AG08396 (cell line): ENCODE data around the gene PPFIA1.
"Not testable (repeated sequence)": the region's sequence is repeated elsewhere in the genome, so short reads cannot be mapped to it uniquely, and the experiment has no call there.

Experiments
- DNase-seq: peaks from one replicate; pipeline ENCODE4 v3.0.0; 2012; ENCODE audit warnings: low spot score, mixed read lengths

The PPFIA1 gene

DNA sequence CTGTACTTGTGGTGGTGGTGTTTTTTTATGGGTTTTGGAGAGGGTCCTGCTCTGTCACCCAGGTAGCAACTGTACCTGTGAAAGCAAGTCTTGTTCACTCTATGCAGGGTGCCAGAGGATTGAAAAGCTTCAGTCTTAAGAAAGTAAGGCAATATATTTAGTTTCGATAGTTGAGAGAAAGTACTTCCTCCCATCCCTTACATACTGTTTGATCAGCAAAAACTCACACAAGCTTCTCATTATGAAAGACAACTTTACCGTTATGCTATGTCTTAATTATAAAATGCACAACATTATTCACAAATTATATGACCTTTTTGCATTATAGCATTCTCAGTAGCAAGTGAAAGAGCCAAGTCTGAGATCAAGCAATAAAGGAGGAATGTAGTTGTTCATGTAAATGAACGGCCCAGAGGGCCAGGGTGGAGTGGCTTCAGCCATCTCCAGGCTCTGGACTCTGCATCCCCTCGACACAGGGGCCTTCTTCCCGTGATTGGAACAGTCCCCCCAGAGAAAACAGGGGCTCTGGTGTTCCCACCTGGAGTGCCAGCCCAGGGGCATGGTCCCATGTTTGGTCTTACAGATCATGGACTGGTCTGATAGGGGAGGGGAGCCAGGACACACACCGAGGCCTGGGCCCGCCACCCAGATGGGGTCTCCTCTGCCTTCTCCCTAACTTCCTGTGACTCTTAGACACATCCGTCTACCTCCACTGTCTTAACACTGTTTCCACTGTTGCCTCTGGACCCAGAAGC lies 89.1 kb downstream of the PPFIA1 start:
- no peak for DNase-seq

DNA sequence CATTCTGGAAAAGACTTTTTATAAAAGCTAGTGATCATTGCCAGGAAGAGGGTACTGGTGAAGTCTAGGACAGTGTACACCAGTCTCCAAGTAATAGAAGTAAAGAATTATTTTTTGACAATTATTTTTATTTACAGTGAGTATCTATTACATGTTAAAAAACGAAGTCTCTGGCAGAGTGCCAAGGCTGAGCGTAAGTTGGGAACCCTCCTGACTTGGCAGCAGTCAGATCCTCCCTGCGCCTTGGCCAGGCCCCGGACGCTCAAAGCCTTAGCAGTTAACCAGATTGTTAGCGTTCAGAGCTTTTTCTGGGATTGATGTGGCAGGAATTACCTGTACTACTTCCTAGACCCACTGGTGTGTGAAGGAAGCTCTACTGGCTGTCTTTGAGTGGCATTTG lies 89.7 kb downstream of the PPFIA1 start:
- DNase-seq, result no peak

- DNase-seq, result no peak
Observed at GRCh38 chr11:70364178-70364577, 93.7 kb downstream of the PPFIA1 start.

- DNase-seq, result no peak
Observed at GRCh38 chr11:70364745-70365543, 94.5 kb downstream of the PPFIA1 start.

GRCh38 chr11:70365544-70365927 lies 95.0 kb downstream of the PPFIA1 start:
- no peak for DNase-seq

GRCh38 chr11:70367071-70367470 lies 96.6 kb downstream of the PPFIA1 start:
- DNase-seq, result peak; percentile 30

DNA sequence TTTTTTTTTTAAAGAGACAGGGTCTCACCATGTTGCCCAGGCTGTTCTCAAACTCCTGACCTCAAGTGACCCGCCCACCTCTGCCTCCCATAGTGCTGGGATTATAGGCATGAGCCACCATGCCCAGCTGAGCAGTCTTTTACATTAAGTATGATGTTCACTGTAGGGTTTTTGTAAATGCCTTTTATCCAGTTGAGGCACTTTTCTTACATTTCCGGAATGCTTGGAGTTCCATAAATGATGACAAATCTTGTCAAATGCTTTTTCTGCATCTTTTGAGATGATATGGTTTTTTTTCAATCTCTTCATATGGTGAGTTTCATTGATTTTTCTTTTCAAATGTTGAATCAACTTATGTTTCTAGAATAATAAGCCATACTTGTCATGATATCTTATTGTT lies 98.5 kb downstream of the PPFIA1 start:
- no peak for DNase-seq

GRCh38 chr11:70371241-70371640 lies 100.8 kb downstream of the PPFIA1 start:
- no peak for DNase-seq

GRCh38 chr11:70372076-70372475 lies 101.6 kb downstream of the PPFIA1 start:
- no peak for DNase-seq

DNA sequence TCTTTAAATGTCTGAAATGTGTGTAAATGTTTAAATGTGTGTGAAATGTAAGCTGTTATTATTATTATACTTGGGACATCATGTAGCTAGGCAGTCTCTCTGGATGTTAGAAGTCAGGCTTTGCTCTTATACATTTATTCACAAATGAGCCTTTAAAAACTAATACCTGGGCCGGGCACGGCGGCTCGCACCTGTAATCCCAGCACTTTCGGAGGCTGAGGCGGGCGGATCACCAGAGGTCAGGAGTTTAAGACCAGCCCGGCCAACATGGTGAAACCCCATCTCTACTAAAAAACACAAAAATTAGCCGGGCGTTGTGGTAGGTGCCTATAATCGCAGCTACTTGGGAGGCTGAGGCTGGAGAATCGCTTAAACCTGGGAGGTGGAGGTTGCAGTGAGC lies 106.1 kb downstream of the PPFIA1 start:
- no peak for DNase-seq

DNA sequence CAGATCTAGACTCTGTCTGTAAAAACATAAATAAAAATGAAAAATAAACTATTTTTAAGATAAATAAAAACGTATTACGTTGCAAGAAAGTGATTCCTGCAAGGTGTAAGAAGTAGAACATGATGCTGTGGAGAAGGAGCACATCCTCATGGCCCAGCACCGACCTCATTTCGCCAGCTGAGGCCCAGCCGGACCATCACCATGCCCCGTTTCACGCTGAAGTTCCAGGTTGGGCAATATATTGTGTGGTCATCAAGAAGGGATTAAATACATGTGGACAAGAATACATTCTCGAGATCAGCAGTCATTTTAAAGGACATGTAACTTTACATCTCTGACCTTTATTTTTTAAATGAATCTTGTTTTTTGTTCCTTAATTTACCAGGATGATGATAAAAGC lies 107.2 kb downstream of the PPFIA1 start:
- no peak for DNase-seq

DNA sequence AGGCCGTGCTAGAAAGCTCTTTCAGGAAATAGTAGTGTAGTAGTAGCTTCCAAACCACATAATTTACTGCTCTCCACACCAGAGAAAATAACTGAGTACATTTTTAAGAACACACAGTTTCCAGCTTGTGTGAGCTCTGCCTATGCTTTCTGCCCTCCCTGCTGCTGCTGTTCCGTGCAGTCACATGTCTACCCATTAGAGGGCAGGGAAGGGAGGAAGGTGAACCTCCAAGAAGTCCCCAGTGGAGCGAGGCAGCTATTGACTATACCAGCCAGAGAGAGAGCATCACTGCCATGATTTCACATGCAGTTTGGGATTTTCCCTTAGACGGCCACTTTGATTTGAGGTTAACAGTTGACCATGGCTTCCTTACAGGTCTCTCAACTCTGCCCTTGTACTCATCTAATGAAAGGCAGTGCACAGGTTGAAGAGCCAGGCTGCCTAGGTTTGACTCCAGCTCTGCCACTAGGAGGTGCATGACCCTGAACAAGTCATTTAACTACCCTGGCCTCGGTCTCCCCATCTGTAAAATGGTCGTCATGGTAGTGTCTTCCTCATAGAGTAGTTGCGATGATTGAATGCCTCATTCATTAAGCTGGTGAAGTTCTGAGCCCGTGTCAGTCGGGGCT lies 108.1 kb downstream of the PPFIA1 start:
- no peak for DNase-seq

DNA sequence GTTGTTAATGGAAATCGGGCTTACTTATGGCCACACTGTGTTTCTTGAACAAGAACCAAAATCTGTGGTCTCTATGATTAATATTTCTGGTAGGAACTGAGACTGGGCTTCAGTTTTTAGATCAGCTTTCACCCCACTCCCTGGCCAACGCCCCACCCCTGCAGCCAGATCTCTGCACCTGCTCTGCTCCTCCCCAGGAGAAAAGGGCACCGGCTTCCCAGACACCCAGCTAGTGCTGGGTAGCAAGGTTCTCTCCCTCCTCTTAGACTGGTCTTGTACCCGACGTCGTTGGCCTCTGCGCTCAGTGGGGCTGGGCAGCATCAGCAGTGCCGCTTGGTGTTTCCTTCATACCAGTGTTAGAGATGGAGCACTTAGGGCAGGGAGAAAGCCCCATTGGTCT lies 110.9 kb downstream of the PPFIA1 start:
- DNase-seq, result no peak

GRCh38 chr11:70381872-70382861 lies 111.7 kb downstream of the PPFIA1 start:
- peak; percentile 87 for DNase-seq

- DNase-seq, result no peak
Observed at GRCh38 chr11:70383664-70384565, 113.4 kb downstream of the PPFIA1 start.

DNA sequence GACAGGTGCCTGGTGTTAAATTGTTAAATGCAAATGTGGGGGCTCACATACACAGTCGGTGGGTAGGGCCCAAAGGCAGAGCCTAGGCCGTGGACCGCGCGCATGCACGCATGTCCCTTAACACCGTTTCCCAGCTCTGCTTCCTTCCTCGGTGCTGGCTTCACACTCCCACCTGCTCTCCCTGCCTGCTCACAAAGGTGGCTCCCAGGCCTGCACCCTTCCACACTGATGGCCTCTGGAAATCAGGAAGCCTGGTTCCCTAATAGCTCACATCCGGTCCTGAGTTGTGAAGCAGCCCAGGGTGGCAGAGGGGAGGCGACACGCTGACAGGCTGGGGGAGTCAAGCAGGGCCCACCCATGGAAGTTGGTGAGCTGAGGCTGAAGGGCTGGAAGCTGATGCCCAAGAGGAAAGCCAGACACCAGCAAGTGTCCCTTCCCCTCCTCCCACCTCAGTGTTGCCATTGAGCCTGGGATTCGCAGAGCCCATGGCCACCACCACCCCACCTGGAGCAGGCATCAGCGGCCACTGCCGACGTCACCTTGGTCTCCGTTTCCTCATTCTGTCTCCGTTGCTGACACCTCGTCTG lies 114.2 kb downstream of the PPFIA1 start:
- no peak for DNase-seq

DNA sequence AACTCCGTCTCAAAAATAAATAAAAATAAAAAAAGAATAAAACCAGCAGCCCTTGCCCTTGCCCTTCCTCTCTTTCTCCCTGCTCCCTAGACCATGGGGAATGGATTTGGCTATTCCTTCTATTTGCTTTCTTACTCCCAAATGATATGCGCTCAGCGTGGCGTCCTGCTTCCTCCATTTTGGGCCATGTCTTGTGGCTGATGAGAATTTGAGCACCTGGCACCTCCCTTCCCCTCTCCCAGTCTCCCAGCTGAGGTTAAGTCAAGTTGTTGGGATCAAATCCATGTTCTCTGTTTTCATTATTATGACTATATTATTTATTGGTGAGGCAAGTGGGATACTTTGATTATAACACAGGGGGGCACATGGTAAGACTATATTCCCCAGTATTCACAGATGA lies 117.1 kb downstream of the PPFIA1 start:
- no peak for DNase-seq

DNA sequence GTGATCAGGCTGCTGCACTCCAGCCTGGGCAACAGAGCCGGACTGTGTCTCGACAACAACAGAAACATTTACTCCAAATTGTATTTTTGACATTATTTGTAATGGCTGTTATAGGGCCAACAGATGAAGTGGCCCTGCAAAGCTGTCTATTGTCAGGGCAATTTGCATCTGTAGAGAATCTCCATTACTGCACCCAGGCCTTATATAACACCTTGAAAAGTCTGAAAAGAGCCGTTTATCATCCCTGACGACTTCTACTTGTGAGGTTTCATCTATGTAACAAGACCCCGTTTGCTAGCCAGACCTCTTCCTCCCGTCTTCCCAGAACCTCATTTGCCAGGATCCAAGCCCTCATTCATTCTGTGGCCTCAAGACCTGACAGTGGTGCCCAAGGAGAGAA lies 118.7 kb downstream of the PPFIA1 start:
- DNase-seq, result no peak

DNA sequence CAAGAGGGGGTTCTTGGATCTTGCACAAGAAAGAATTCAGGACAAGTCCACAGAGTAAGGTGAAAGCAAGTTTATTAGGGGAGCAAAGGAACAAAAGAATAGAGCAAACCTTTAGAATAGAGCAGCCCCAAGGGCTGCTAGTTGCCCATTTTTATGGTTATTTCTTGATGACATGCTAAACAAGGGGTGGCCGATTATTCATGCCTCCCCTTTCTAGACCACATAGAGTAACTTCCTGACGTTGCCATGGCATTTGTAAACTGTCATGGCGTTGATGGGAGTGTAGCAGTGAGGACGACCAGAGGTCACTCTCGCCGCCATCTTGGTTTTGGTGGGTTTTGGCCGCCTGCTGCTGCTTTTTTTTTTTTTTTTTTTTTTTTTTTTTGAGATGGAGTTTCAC lies 120.4 kb downstream of the PPFIA1 start:
- DNase-seq, result not testable (repeated sequence)

DNA sequence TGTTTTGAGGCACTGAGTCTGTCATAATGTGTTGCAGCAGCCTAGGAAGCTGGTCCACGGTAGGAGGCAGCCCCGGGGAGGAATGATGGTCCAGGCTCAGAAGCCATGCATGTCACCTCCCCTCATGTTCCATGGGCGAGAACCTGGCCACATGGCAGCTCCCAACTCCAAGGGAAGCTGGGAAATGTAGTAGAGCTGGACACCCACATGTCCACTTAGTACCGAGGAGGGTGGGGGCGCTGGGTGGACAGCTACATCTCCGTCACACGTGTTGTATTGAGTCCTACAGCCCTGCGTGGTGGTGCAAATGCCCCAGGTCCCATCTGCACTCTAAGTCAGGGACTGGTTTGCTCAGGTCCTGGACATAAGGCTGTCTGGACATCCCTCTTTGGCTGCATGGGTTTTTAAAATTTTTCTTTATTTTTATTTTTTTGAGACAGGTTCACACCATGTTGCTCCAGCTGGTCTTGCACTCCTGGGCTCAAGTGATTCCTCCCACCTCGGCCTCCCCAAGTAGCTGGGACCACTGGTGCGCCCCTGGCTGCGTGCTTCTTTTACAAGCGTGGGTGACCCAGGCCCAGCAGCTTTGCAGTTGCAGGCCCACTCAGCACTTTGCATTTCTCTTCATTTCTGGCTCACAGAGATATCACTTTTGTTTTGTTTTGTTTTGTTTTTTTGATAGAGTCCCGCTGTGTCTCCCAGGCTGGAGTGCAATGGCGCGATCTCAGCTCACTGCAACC lies 123.9 kb downstream of the PPFIA1 start:
- no peak for DNase-seq
